Thyroid gland (tissue), 4 donors: ENCODE results near the gene TMEM52. TPM values are rescaled to one million over a fixed set of nuclear protein-coding genes. Genes with fewer than 3 reads are reported as not detected.

Source experiments
- DNase-seq, 2 donors: peaks; one replicate each; pipeline ENCODE4 v3.0.0-alpha.2; 2019
- H3K27ac ChIP-seq, 3 donors: fragments of 200-600 bp; sonication (generic); 1 replicate in 2 of 3; 2 replicates in 1 of 3; pipeline ENCODE4 v1.5.1; 2016 to 2019; ENCODE audit warnings: mild to moderate bottlenecking in 1 of 3, moderate library complexity in 1 of 3
- H3K27me3 ChIP-seq: fragments of 200-600 bp; sonication (generic); one replicate; pipeline ENCODE4 v1.5.1; 2019
- H3K36me3 ChIP-seq, 2 donors: fragments of 200-600 bp; sonication (generic); one replicate each; pipeline ENCODE4 v1.5.1; 2016 to 2019
- H3K4me1 ChIP-seq, 2 donors: fragments of 200-600 bp; sonication (generic); one replicate each; pipeline ENCODE4 v1.5.1; 2017 to 2019
- H3K4me3 ChIP-seq, 3 donors: fragments of 200-600 bp; sonication (generic); replicated peaks in 1 of 3; 1 replicate in 2 of 3; 2 replicates in 1 of 3; pipeline ENCODE4 v1.5.1; 2016; ENCODE audit warnings: mild to moderate bottlenecking in 1 of 3
- H3K9me3 ChIP-seq: fragments of 200-600 bp; sonication (generic); one replicate; pipeline ENCODE4 v1.5.1; 2017
- POLR2A ChIP-seq, 2 donors: fragments of 450-650 bp; IDR thresholded peaks; one replicate each; pipeline ENCODE4 v1.6.1; 2017; ENCODE audit warnings: antibody characterized with exemption in 2 of 2, mild to moderate bottlenecking in 2 of 2, moderate library complexity in 1 of 2
- WGBS, 2 donors: methylation state at CpG; one replicate each; pipeline ENCODE4 v1.1.5; 2017; 5-methylcytosine and 5-hydroxymethylcytosine counted together
- intact Hi-C: fragments of 100-400 bp; cut with DNase I; formaldehyde crosslinking; loops from one replicate; pipeline ENCODE4 v1.15.1; 2023
- total RNA-seq, 4 donors: library from RNA; depleted of rRNA; stranded (reverse); fragments of >200 nt; gene quantifications; one replicate each; pipeline ENCODE4 v1.2.3, GENCODE V29; 2016
- TF ChIP-seq, protein P1 (sequence below), 6 experiments: fragments of 200-600 bp in 3 of 6; fragments of 450-650 bp in 3 of 6; sonication (generic) in 3 of 6; IDR thresholded peaks; one replicate each; pipeline ENCODE4 v1.5.1; 2016 to 2019; ENCODE audit warnings: antibody characterized with exemption in 6 of 6, mild to moderate bottlenecking in 2 of 6, inconsistent platforms in 1 of 6, moderate library complexity in 1 of 6

TMEM52 gene
- total RNA-seq, 4 donors from 2014 or later: not detected

GRCh38 chr1:1941211-1941841 lies 22.2 kb upstream of the TMEM52 start:
- TF ChIP-seq POLR2A (IDR thresholded peaks at IDR 0.05): no peak
- TF ChIP-seq, protein P1, sequence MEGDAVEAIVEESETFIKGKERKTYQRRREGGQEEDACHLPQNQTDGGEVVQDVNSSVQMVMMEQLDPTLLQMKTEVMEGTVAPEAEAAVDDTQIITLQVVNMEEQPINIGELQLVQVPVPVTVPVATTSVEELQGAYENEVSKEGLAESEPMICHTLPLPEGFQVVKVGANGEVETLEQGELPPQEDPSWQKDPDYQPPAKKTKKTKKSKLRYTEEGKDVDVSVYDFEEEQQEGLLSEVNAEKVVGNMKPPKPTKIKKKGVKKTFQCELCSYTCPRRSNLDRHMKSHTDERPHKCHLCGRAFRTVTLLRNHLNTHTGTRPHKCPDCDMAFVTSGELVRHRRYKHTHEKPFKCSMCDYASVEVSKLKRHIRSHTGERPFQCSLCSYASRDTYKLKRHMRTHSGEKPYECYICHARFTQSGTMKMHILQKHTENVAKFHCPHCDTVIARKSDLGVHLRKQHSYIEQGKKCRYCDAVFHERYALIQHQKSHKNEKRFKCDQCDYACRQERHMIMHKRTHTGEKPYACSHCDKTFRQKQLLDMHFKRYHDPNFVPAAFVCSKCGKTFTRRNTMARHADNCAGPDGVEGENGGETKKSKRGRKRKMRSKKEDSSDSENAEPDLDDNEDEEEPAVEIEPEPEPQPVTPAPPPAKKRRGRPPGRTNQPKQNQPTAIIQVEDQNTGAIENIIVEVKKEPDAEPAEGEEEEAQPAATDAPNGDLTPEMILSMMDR (IDR thresholded peaks at IDR 0.05): no peak
- Histone ChIP-seq H3K27ac (no peak overlapping the region), H3K4me3 (no peak overlapping the region), H3K27me3 (no peaks in the 10 kb centered on the region), H3K9me3 (no peaks in the 10 kb centered on the region), H3K4me1 (peaks cover 3 to 7% of the 10 kb centered on the region in 2 donors), H3K36me3 (no peaks in the 10 kb centered on the region)
- no peak for DNase-seq
- 71 to 78% methylated on average over 19 of the region's 19 CpGs for WGBS, 2 donors
- intact Hi-C loops: no loop called here

GRCh38 chr1:1940123-1940425 lies 21.0 kb upstream of the TMEM52 start:
- TF ChIP-seq, protein P1 (IDR thresholded peaks at IDR 0.05): no peak
- no peak for TF ChIP-seq POLR2A (IDR thresholded peaks at IDR 0.05)
- no peak for DNase-seq
- no peaks in the 10 kb centered on the region for H3K9me3 ChIP-seq
- intact Hi-C loops: no loop called here
- no peaks in the 10 kb centered on the region for H3K27me3 ChIP-seq
- no peak overlapping the region for H3K27ac ChIP-seq
- peaks cover 3 to 6% of the 10 kb centered on the region in 2 donors for H3K4me1 ChIP-seq
- H3K4me3 ChIP-seq: no peak overlapping the region
- 86 to 88% methylated on average over 5 to 7 of the region's 12 CpGs for WGBS, 2 donors
- no peaks in the 10 kb centered on the region for H3K36me3 ChIP-seq

- peaks cover 3 to 6% of the 10 kb centered on the region in 2 donors for H3K4me1 ChIP-seq
- WGBS, 2 donors: 89% methylated on average over 19 to 20 of the region's 28 CpGs
- H3K27ac ChIP-seq: no peak overlapping the region
- H3K27me3 ChIP-seq: no peaks in the 10 kb centered on the region
- intact Hi-C loops: no loop called here
- no peaks in the 10 kb centered on the region for H3K9me3 ChIP-seq
- TF ChIP-seq, protein P1 (IDR thresholded peaks at IDR 0.05): no peak
- no peak for TF ChIP-seq POLR2A (IDR thresholded peaks at IDR 0.05)
- no peaks in the 10 kb centered on the region for H3K36me3 ChIP-seq
- no peak for DNase-seq
- H3K4me3 ChIP-seq: no peak overlapping the region
Measured at GRCh38 chr1:1939296-1940122, 20.4 kb upstream of the TMEM52 start.

GRCh38 chr1:1938613-1939295 lies 19.7 kb upstream of the TMEM52 start:
- Histone ChIP-seq H3K27ac (no peak overlapping the region), H3K36me3 (no peaks in the 10 kb centered on the region), H3K9me3 (no peaks in the 10 kb centered on the region), H3K27me3 (no peaks in the 10 kb centered on the region), H3K4me1 (peaks cover 0 to under 1% of the 10 kb centered on the region in 2 donors), H3K4me3 (no peak overlapping the region)
- intact Hi-C loops: no loop called here
- TF ChIP-seq, protein P1 (IDR thresholded peaks at IDR 0.05): no peak
- no peak for TF ChIP-seq POLR2A (IDR thresholded peaks at IDR 0.05)
- DNase-seq: no peak
- WGBS, 2 donors: 89 to 90% methylated on average over 20 of the region's 24 CpGs

DNA sequence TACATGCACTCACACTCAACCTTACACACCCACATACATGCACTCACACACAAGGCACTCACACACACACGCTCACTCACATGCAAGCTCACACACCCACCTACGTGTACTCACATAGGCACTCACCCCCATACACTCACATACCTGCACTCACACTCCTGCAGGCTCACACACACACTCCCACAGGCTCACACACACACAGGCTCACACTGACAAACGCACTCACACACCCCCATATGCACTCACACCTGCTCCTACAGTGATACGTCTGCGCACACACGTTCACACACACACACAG lies 19.1 kb upstream of the TMEM52 start:
- no peak for DNase-seq
- Histone ChIP-seq H3K27me3 (no peaks in the 10 kb centered on the region), H3K4me1 (no peaks in the 10 kb centered on the region), H3K36me3 (no peaks in the 10 kb centered on the region), H3K27ac (no peak overlapping the region), H3K9me3 (no peaks in the 10 kb centered on the region), H3K4me3 (no peak overlapping the region)
- 75 to 82% methylated on average over 6 of the region's 6 CpGs for WGBS, 2 donors
- TF ChIP-seq, protein P1 (IDR thresholded peaks at IDR 0.05): no peak
- TF ChIP-seq POLR2A (IDR thresholded peaks at IDR 0.05): no peak
- intact Hi-C loops: no loop called here
